Type B pancreatic cell (in vitro differentiated cells): Measurements from ENCODE around the gene OR5K2. TPM values are rescaled to one million over a fixed set of nuclear protein-coding genes. Genes with fewer than 3 reads are reported as not detected.

ENCODE experiments used
- DNase-seq: peaks from one replicate; pipeline ENCODE4 v3.0.0; 2021; ENCODE audit warnings: mixed read lengths; ENCODE audit not compliant: unreplicated experiment; ENCODE audit errors: extremely low spot score
- H3K27ac Mint-ChIP-seq: 2 replicates; pipeline ENCODE4 v1.8.0; 2021; ENCODE audit warnings: mild to moderate bottlenecking, mixed read lengths
- H3K27me3 Mint-ChIP-seq: 2 replicates; pipeline ENCODE4 v1.8.0; 2021; ENCODE audit warnings: mixed read lengths
- H3K36me3 Mint-ChIP-seq: 2 replicates; pipeline ENCODE4 v1.8.0; 2021; ENCODE audit warnings: mixed read lengths
- H3K4me1 Mint-ChIP-seq: one replicate; pipeline ENCODE4 v1.8.0; 2021; ENCODE audit warnings: mixed read lengths; ENCODE audit not compliant: unreplicated experiment
- H3K4me3 Mint-ChIP-seq: 2 replicates; pipeline ENCODE4 v1.8.0; 2021; ENCODE audit warnings: mild to moderate bottlenecking, mixed read lengths
- H3K9me3 Mint-ChIP-seq: 2 replicates; pipeline ENCODE4 v1.8.0; 2021; ENCODE audit warnings: mixed read lengths
- total RNA-seq: library from RNA; stranded (reverse); gene quantifications from 2 replicates; pipeline ENCODE4 v1.2.1, GENCODE V29; 2021; ENCODE audit warnings: low replicate concordance
- TF ChIP-seq, protein P1 (sequence below): fragments of 200-600 bp; sonication (generic); conservative IDR thresholded peaks from 2 replicates; pipeline ENCODE4 v1.5.0; 2021; ENCODE audit warnings: antibody characterized with exemption, mild to moderate bottlenecking

The OR5K2 gene
- total RNA-seq, 1 donor from 2014 or later, result not detected

DNA sequence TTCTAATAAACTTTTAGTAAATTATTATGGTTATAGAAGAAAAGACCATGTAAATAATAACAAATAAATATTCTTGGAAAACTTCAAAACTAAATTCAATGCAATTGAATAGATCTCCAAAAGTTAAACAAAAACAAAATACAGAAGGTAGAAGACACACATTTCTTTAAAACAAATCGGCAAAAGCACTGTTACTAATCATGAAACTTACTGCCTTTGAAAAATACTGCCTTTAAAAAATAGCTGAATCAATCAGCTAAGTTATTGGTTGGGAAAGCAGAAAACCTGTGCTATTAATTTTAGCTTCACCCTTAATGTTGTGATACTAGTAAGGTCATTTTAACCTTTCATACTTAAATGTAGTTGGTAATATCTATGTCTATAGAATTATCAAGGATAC is 37.3 kb downstream of the OR5K2 start:
- H3K36me3 Mint-ChIP-seq, result no peaks in the 10 kb centered on the region
- no peak overlapping the region for H3K4me3 Mint-ChIP-seq
- no peak for DNase-seq
- H3K27ac Mint-ChIP-seq, result no peak overlapping the region
- peaks cover 6% of the 10 kb centered on the region for H3K27me3 Mint-ChIP-seq
- no peaks in the 10 kb centered on the region for H3K4me1 Mint-ChIP-seq
- TF ChIP-seq, protein P1, sequence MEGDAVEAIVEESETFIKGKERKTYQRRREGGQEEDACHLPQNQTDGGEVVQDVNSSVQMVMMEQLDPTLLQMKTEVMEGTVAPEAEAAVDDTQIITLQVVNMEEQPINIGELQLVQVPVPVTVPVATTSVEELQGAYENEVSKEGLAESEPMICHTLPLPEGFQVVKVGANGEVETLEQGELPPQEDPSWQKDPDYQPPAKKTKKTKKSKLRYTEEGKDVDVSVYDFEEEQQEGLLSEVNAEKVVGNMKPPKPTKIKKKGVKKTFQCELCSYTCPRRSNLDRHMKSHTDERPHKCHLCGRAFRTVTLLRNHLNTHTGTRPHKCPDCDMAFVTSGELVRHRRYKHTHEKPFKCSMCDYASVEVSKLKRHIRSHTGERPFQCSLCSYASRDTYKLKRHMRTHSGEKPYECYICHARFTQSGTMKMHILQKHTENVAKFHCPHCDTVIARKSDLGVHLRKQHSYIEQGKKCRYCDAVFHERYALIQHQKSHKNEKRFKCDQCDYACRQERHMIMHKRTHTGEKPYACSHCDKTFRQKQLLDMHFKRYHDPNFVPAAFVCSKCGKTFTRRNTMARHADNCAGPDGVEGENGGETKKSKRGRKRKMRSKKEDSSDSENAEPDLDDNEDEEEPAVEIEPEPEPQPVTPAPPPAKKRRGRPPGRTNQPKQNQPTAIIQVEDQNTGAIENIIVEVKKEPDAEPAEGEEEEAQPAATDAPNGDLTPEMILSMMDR, result no peak
- no peaks in the 10 kb centered on the region for H3K9me3 Mint-ChIP-seq

GRCh38 chr3:98536456-98537017 is 39.1 kb downstream of the OR5K2 start:
- Mint-ChIP-seq H3K27me3 (peaks cover 6% of the 10 kb centered on the region), H3K4me1 (no peaks in the 10 kb centered on the region)
- TF ChIP-seq, protein P1, result no peak

DNA sequence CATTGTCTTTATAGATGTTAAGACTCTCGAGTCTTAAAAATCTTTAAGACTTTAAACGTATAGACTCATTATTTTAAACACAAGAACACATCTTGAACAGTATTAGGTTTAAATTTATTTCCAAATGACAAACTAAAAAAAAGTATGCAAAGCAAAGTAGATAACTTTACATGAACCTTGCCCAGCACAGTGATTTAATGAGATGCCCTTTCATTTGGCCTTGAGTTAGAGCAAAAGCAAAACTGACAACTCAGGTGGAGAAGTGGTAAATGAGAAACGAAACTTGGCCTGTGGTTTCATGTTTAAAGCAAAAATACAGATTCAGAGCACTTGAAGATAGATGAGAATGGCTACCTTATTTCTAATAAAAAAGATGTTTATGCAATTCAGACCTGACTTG is 42.9 kb downstream of the OR5K2 start:
- Mint-ChIP-seq H3K4me3 (no peak overlapping the region), H3K27ac (no peak overlapping the region), H3K4me1 (no peaks in the 10 kb centered on the region), H3K36me3 (no peaks in the 10 kb centered on the region), H3K27me3 (no peaks in the 10 kb centered on the region), H3K9me3 (no peaks in the 10 kb centered on the region)
- DNase-seq, result no peak
- TF ChIP-seq, protein P1, result no peak

More at GRCh38 chr3:98536456-98537017, 39.1 kb downstream of the OR5K2 start:
- no peaks in the 10 kb centered on the region for H3K36me3 Mint-ChIP-seq
- H3K9me3 Mint-ChIP-seq, result no peaks in the 10 kb centered on the region
- no peak overlapping the region for H3K27ac Mint-ChIP-seq
- no peak for DNase-seq
- no peak overlapping the region for H3K4me3 Mint-ChIP-seq

DNA sequence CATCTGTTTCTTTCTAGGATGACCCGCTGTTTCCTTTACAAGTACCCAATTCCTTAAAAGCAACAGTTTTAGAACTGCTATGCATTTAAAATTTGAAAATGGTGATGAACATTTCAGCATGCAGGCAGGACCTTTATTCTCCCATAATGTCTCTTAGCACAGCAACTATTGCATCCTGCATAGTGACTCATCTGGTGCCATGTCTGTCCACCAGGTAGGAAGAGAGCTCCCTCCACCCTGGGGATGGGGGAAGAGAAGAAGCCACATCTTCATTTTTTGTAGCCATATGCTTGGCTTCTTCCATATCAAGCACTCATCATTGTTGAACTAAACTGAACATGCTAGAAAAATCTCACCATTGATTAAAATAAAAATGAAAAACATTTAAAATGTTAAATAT is 44.2 kb downstream of the OR5K2 start:
- no peak overlapping the region for H3K4me3 Mint-ChIP-seq
- TF ChIP-seq, protein P1, result no peak
- DNase-seq, result no peak
- H3K4me1 Mint-ChIP-seq, result no peaks in the 10 kb centered on the region
- no peak overlapping the region for H3K27ac Mint-ChIP-seq
- no peaks in the 10 kb centered on the region for H3K9me3 Mint-ChIP-seq
- H3K36me3 Mint-ChIP-seq, result no peaks in the 10 kb centered on the region
- H3K27me3 Mint-ChIP-seq, result no peaks in the 10 kb centered on the region

GRCh38 chr3:98542623-98543022 is 45.1 kb downstream of the OR5K2 start:
- H3K4me3 Mint-ChIP-seq, result no peak overlapping the region
- no peak for DNase-seq
- no peaks in the 10 kb centered on the region for H3K4me1 Mint-ChIP-seq
- TF ChIP-seq, protein P1, result no peak
- H3K27ac Mint-ChIP-seq, result no peak overlapping the region
- H3K9me3 Mint-ChIP-seq, result no peaks in the 10 kb centered on the region
- no peaks in the 10 kb centered on the region for H3K27me3 Mint-ChIP-seq
- no peaks in the 10 kb centered on the region for H3K36me3 Mint-ChIP-seq

- Mint-ChIP-seq H3K4me1 (no peaks in the 10 kb centered on the region), H3K27me3 (peaks cover 3% of the 10 kb centered on the region), H3K4me3 (no peak overlapping the region), H3K27ac (no peak overlapping the region), H3K36me3 (no peaks in the 10 kb centered on the region), H3K9me3 (no peaks in the 10 kb centered on the region)
- TF ChIP-seq, protein P1, result no peak
- no peak for DNase-seq
These were observed 48.5 kb downstream of the OR5K2 start for GRCh38 chr3:98545940-98546339.
